Skeletal muscle tissue (tissue), 4 donors: ENCODE data around the gene DNAI4. TPM values are rescaled to one million over a fixed set of nuclear protein-coding genes. Genes with fewer than 3 reads are reported as not detected.

Experiments
- H3K27ac ChIP-seq: one replicate; pipeline ENCODE4 v1.7.0; 2013; ENCODE audit warnings: mild to moderate bottlenecking, low read depth, low read length, inconsistent platforms
- H3K27me3 ChIP-seq, 3 donors: one replicate each; pipeline ENCODE4 v1.7.0; 2013; ENCODE audit warnings: low read length in 3 of 3; ENCODE audit not compliant: control insufficient read depth in 3 of 3, insufficient read depth in 3 of 3
- H3K36me3 ChIP-seq, 3 donors: one replicate each; pipeline ENCODE4 v1.7.0; 2013; ENCODE audit warnings: low read length in 3 of 3; ENCODE audit not compliant: control insufficient read depth in 3 of 3, insufficient read depth in 3 of 3
- H3K4me1 ChIP-seq, 3 donors: one replicate each; pipeline ENCODE4 v1.7.0; 2013; ENCODE audit warnings: low read length in 3 of 3, mild to moderate bottlenecking in 3 of 3; ENCODE audit not compliant: control insufficient read depth in 3 of 3, insufficient read depth in 3 of 3
- H3K4me3 ChIP-seq, 3 donors: one replicate each; pipeline ENCODE4 v1.7.0; 2013; ENCODE audit warnings: low read length in 3 of 3
- H3K9ac ChIP-seq, 3 donors: one replicate each; pipeline ENCODE4 v1.7.0; 2013; ENCODE audit warnings: low read length in 3 of 3, mild to moderate bottlenecking in 3 of 3, moderate library complexity in 2 of 3, low read depth in 1 of 3
- H3K9me3 ChIP-seq, 3 donors: one replicate each; pipeline ENCODE4 v1.7.0; 2013; ENCODE audit warnings: low read length in 3 of 3; ENCODE audit not compliant: control insufficient read depth in 3 of 3
- total RNA-seq: library from RNA; depleted of rRNA; stranded (reverse); fragments of >200 nt; gene quantifications from one replicate; pipeline ENCODE4 v1.2.3, GENCODE V29; 2014
- donor health status: Osteomylitis.

DNAI4 gene
- total RNA-seq, 1 donor from 2014 or later: 12.5 TPM

- H3K4me3 ChIP-seq: peak overlapping the region; percentile 84 to 96 (median 89)
- H3K27ac ChIP-seq: peak overlapping the region; percentile 92
- no peaks in the 10 kb centered on the region for H3K27me3 ChIP-seq
- H3K9me3 ChIP-seq: no peaks in the 10 kb centered on the region
- no peaks in the 10 kb centered on the region for H3K36me3 ChIP-seq
- H3K9ac ChIP-seq: peak overlapping the region; percentile 86 to 93 (median 91)
- peaks cover 8 to 36% (median 30%) of the 10 kb centered on the region in 3 donors for H3K4me1 ChIP-seq
Measured at GRCh38 chr1:66929999-66930822, 5.6 kb upstream of the DNAI4 start.

- H3K27ac ChIP-seq: peak overlapping the region; percentile 92
- peaks cover 8 to 36% (median 28%) of the 10 kb centered on the region in 3 donors for H3K4me1 ChIP-seq
- H3K27me3 ChIP-seq: no peaks in the 10 kb centered on the region
- no peaks in the 10 kb centered on the region for H3K36me3 ChIP-seq
- peak overlapping the region; percentile 86 to 93 (median 91) for H3K9ac ChIP-seq
- H3K9me3 ChIP-seq: no peaks in the 10 kb centered on the region
- H3K4me3 ChIP-seq: peak overlapping the region; percentile 84 to 96 (median 89)
Measured at GRCh38 chr1:66929691-66929998, 5.0 kb upstream of the DNAI4 start.

- Histone ChIP-seq H3K27me3 (no peaks in the 10 kb centered on the region), H3K4me1 (peaks cover 8 to 32% (median 24%) of the 10 kb centered on the region in 3 donors), H3K4me3 (peak overlapping the region; percentile 84 to 96 (median 89)), H3K27ac (peak overlapping the region; percentile 92), H3K9me3 (no peaks in the 10 kb centered on the region), H3K36me3 (no peaks in the 10 kb centered on the region), H3K9ac (peak overlapping the region; percentile 86 to 93 (median 91))
Measured at GRCh38 chr1:66929146-66929688, 4.6 kb upstream of the DNAI4 start.

- no peak overlapping the region for H3K27ac ChIP-seq
Measured at GRCh38 chr1:66927528-66927927, 2.9 kb upstream of the DNAI4 start.

GRCh38 chr1:66925944-66926343, 1.3 kb upstream of the DNAI4 start:
- Histone ChIP-seq H3K9me3 (no peaks in the 10 kb centered on the region), H3K9ac (peak overlapping the region; percentile 84 to 90 (median 86)), H3K27me3 (no peaks in the 10 kb centered on the region), H3K4me1 (peaks cover 15 to 28% (median 27%) of the 10 kb centered on the region in 3 donors), H3K36me3 (no peaks in the 10 kb centered on the region), H3K4me3 (peak overlapping the region; percentile 90 to 97 (median 95)), H3K27ac (peak overlapping the region; percentile 90)

More at GRCh38 chr1:66927528-66927927, 2.9 kb upstream of the DNAI4 start:
- Histone ChIP-seq H3K36me3 (no peaks in the 10 kb centered on the region), H3K4me3 (no peak overlapping the region), H3K9ac (no peak overlapping the region), H3K27me3 (no peaks in the 10 kb centered on the region), H3K4me1 (peaks cover 15 to 35% (median 34%) of the 10 kb centered on the region in 3 donors), H3K9me3 (no peaks in the 10 kb centered on the region)

- H3K4me3 ChIP-seq: peak overlapping the region; percentile 90 to 97 (median 95)
- H3K36me3 ChIP-seq: no peaks in the 10 kb centered on the region
- peak overlapping the region; percentile 84 to 90 (median 86) for H3K9ac ChIP-seq
- H3K4me1 ChIP-seq: peaks cover 15 to 28% (median 26%) of the 10 kb centered on the region in 3 donors
- no peaks in the 10 kb centered on the region for H3K9me3 ChIP-seq
- no peaks in the 10 kb centered on the region for H3K27me3 ChIP-seq
- H3K27ac ChIP-seq: peak overlapping the region; percentile 90
Measured at GRCh38 chr1:66925558-66925910, 878 bp upstream of the DNAI4 start.

GRCh38 chr1:66920543-66920942, 4.1 kb downstream of the DNAI4 start:
- Histone ChIP-seq H3K27ac (no peak overlapping the region), H3K9ac (no peak overlapping the region), H3K9me3 (no peaks in the 10 kb centered on the region), H3K36me3 (peaks cover 0 to 2% (median 0%) of the 10 kb centered on the region in 3 donors), H3K4me3 (no peak overlapping the region), H3K4me1 (peaks cover 8 to 16% (median 11%) of the 10 kb centered on the region in 3 donors), H3K27me3 (no peaks in the 10 kb centered on the region)

GRCh38 chr1:66919828-66920227, 4.8 kb downstream of the DNAI4 start:
- H3K4me1 ChIP-seq: peaks cover 7 to 14% (median 10%) of the 10 kb centered on the region in 3 donors
- no peak overlapping the region for H3K9ac ChIP-seq
- H3K27me3 ChIP-seq: no peaks in the 10 kb centered on the region
- no peaks in the 10 kb centered on the region for H3K9me3 ChIP-seq
- H3K27ac ChIP-seq: no peak overlapping the region
- H3K36me3 ChIP-seq: peaks cover 0 to 2% (median 0%) of the 10 kb centered on the region in 3 donors
- no peak overlapping the region for H3K4me3 ChIP-seq

- Histone ChIP-seq H3K9me3 (no peaks in the 10 kb centered on the region), H3K27ac (no peak overlapping the region), H3K4me1 (peaks cover 7 to 13% (median 10%) of the 10 kb centered on the region in 3 donors), H3K9ac (no peak overlapping the region), H3K36me3 (peaks cover 0 to 2% (median 0%) of the 10 kb centered on the region in 3 donors), H3K4me3 (no peak overlapping the region), H3K27me3 (no peaks in the 10 kb centered on the region)
Measured at GRCh38 chr1:66919063-66919462, 5.6 kb downstream of the DNAI4 start.

- peaks cover 0 to 2% (median 0%) of the 10 kb centered on the region in 3 donors for H3K36me3 ChIP-seq
- H3K27me3 ChIP-seq: no peaks in the 10 kb centered on the region
- H3K9me3 ChIP-seq: no peaks in the 10 kb centered on the region
- no peak overlapping the region for H3K4me3 ChIP-seq
- no peak overlapping the region for H3K9ac ChIP-seq
- H3K27ac ChIP-seq: no peak overlapping the region
- H3K4me1 ChIP-seq: no peaks in the 10 kb centered on the region
Measured at GRCh38 chr1:66917476-66917875, 7.2 kb downstream of the DNAI4 start.
